ENCODE results near the gene SCUBE3. TPM values are rescaled to one million over a fixed set of nuclear protein-coding genes. Genes with fewer than 3 reads are reported as not detected.

Gene SCUBE3
- total and polyA plus RNA-seq, 2 donors (not counting 1 experiment from before 2014, with no cell fraction given), result not detected

GRCh38 chr6:35297601-35298481 is 84.1 kb downstream of the SCUBE3 start, which contains the start of gene DEF6:
Gene DEF6 (plus strand): TSS chr6:35297818. CDS start chr6:35297857, 39 bp downstream.
- no peaks in the 10 kb centered on the region for H3K27me3 ChIP-seq (replicated peaks in 1 of 4; ENCODE audit: control extremely low read depth in 1 of 4, control insufficient read depth in 3 of 4, insufficient read depth in 4 of 4, low read length in 3 of 4)
- peak within 1 kb of the TSS; percentile 87 to 98 for H3K27ac ChIP-seq (ENCODE audit: low read length in 2 of 2)
- CTCF ChIA-PET, result interaction anchor here (1.0 to 13.2 kb wide), 19 partner anchors 9 to 439 kb away, joined by 3 to 301 read pairs (median 10); partner anchors contain the start of genes ARMC12, FANCE, PPARD and RPL10A
- Mint-ChIP-seq H3K27ac (peak within 1 kb of the TSS; percentile 97), H3K9me3 (ENCODE audit: insufficient read depth) (no peaks in the 10 kb centered on the region), H3K4me1 (peaks cover 50% of the 10 kb centered on the region), H3K4me3 (peak within 1 kb of the TSS; percentile 82), H3K27me3 (no peaks in the 10 kb centered on the region)
- POLR2A ChIA-PET, result interaction anchor here (0.6 kb wide), 3 partner anchors 30 to 688 kb away, joined by 3 to 4 read pairs (median 3); partner anchors contain the start of gene FANCE
- peaks cover 0 to 29% of the 10 kb centered on the region in 2 experiments for H3K36me3 ChIP-seq (replicated peaks in 1 of 2; ENCODE audit: control extremely low read depth in 1 of 2, control insufficient read depth in 1 of 2, extremely low read depth in 1 of 2, insufficient read depth in 2 of 2, low read length in 1 of 2)
- no peaks in the 10 kb centered on the region for H3K9me3 ChIP-seq (ENCODE audit: control extremely low read depth in 1 of 3, control insufficient read depth in 2 of 3, insufficient read depth in 1 of 3, low read length in 2 of 3)
- H3K79me2 ChIP-seq (ENCODE audit: control insufficient read depth, insufficient read depth, low read length), result peaks cover 50% of the 10 kb centered on the region
- WGBS (ENCODE audit: insufficient coverage), result 1% methylated on average over 33 of the region's 35 CpGs
- no peak for TF ChIP-seq EZH2 (IDR thresholded peaks at IDR 0.05; ENCODE audit: borderline replicate concordance, insufficient read depth, low read depth, low read length, poor library complexity, severe bottlenecking)
- peak; percentile 97 for TF ChIP-seq CTCF (IDR thresholded peaks at IDR 0.05)
- H3K4me1 ChIP-seq (ENCODE audit: control insufficient read depth in 2 of 2, insufficient read depth in 2 of 2, low read length in 2 of 2), result peaks cover 48 to 54% of the 10 kb centered on the region in 2 donors
- ATAC-seq (ENCODE audit: low read depth) (peak; percentile 74), DNase-seq (peak; percentile 91)
- peak within 1 kb of the TSS; percentile 95 for H3K4me2 ChIP-seq (replicated peaks; ENCODE audit: low read depth, low read length, poor library complexity, severe bottlenecking)
- peak within 1 kb of the TSS; percentile 92 for H3K9ac ChIP-seq (ENCODE audit: low read length)
- H3K4me3 ChIP-seq (ENCODE audit: control extremely low read depth in 1 of 5, extremely low read depth in 1 of 5, insufficient read depth in 1 of 5, low read depth in 2 of 5, low read length in 4 of 5), result peak within 1 kb of the TSS; percentile 79 to 97 (median 95)
- peak within 1 kb of the TSS; percentile 64 for H2AFZ ChIP-seq (ENCODE audit: insufficient read depth, low read depth, low read length, poor library complexity, severe bottlenecking)
- no peaks in the 10 kb centered on the region for H4K20me1 ChIP-seq (ENCODE audit: control insufficient read depth, insufficient read depth, low read length, poor library complexity, severe bottlenecking)
- intact Hi-C loops (cut with micrococcal nuclease), result loop anchor here (1.0 to 2.0 kb wide), 7 partner anchors 13 to 439 kb away; partner anchors contain the start of genes ARMC12, PPARD and RPL10A

All from B cell (primary cell).